WERI-Rb-1 (cell line): ENCODE results near the gene COX7A2L.

Experiments used
- DNase-seq: peaks from one replicate; pipeline ENCODE4 v3.0.0-alpha.2; 2020
- H3K27ac ChIP-seq: fragments of 250-450 bp; sonication (Bioruptor Pico); 2 replicates; pipeline ENCODE4 v1.5.1; 2020; ENCODE audit warnings: mild to moderate bottlenecking, moderate library complexity
- H3K27me3 ChIP-seq: fragments of 250-450 bp; sonication (Bioruptor Pico); 2 replicates; pipeline ENCODE4 v1.5.1; 2021; ENCODE audit warnings: mild to moderate bottlenecking, low read depth, moderate library complexity; ENCODE audit not compliant: insufficient read depth, severe bottlenecking
- H3K36me3 ChIP-seq: fragments of 250-450 bp; sonication (Bioruptor Pico); 2 replicates; pipeline ENCODE4 v1.5.1; 2020; ENCODE audit warnings: mild to moderate bottlenecking, moderate library complexity
- H3K4me3 ChIP-seq: 2 replicates; pipeline ENCODE4 v1.5.1; 2011; ENCODE audit warnings: low read depth, mild to moderate bottlenecking, control low read depth, low read length
- H3K9me3 ChIP-seq: fragments of 250-450 bp; sonication (Bioruptor Pico); 2 replicates; pipeline ENCODE4 v1.5.1; 2021; ENCODE audit warnings: mild to moderate bottlenecking, moderate library complexity; ENCODE audit not compliant: severe bottlenecking
- CTCF ChIP-seq: IDR thresholded peaks from 2 replicates; pipeline ENCODE4 v1.5.1; 2011; ENCODE audit warnings: low read depth, mild to moderate bottlenecking, control low read depth, inconsistent platforms, low read length

The COX7A2L gene

GRCh38 chr2:42342795-42343241, 18.2 kb downstream of the COX7A2L start:
- no peak for DNase-seq
- no peak for TF ChIP-seq CTCF
- H3K36me3 ChIP-seq = peaks cover 50% of the 10 kb centered on the region
- no peak overlapping the region for H3K4me3 ChIP-seq
- H3K27ac ChIP-seq = no peak overlapping the region
- no peaks in the 10 kb centered on the region for H3K9me3 ChIP-seq
- no peaks in the 10 kb centered on the region for H3K27me3 ChIP-seq

GRCh38 chr2:42342061-42342794, 18.8 kb downstream of the COX7A2L start:
- Histone ChIP-seq H3K27me3 (no peaks in the 10 kb centered on the region), H3K4me3 (no peak overlapping the region), H3K9me3 (peaks cover under 1% of the 10 kb centered on the region), H3K27ac (no peak overlapping the region), H3K36me3 (peaks cover 53% of the 10 kb centered on the region)
- DNase-seq = no peak
- TF ChIP-seq CTCF = no peak

GRCh38 chr2:42340938-42341636, 19.9 kb downstream of the COX7A2L start:
- Histone ChIP-seq H3K4me3 (no peak overlapping the region), H3K27ac (no peak overlapping the region), H3K27me3 (no peaks in the 10 kb centered on the region), H3K9me3 (peaks cover 3% of the 10 kb centered on the region), H3K36me3 (peaks cover 52% of the 10 kb centered on the region)
- no peak for TF ChIP-seq CTCF
- no peak for DNase-seq

GRCh38 chr2:42340045-42340937, 20.7 kb downstream of the COX7A2L start:
- Histone ChIP-seq H3K27me3 (no peaks in the 10 kb centered on the region), H3K27ac (no peak overlapping the region), H3K4me3 (no peak overlapping the region), H3K9me3 (peaks cover 3% of the 10 kb centered on the region), H3K36me3 (peaks cover 51% of the 10 kb centered on the region)
- no peak for DNase-seq
- TF ChIP-seq CTCF = no peak

- TF ChIP-seq CTCF = peak; percentile 28; the same call in 1 of the 2 replicates
- Histone ChIP-seq H3K27ac (no peak overlapping the region), H3K27me3 (no peaks in the 10 kb centered on the region), H3K36me3 (peaks cover 48% of the 10 kb centered on the region), H3K4me3 (no peak overlapping the region), H3K9me3 (peaks cover 3% of the 10 kb centered on the region)
- DNase-seq = peak; percentile 39
Measured at GRCh38 chr2:42339191-42339912, 21.7 kb downstream of the COX7A2L start.
